ENCODE results near the gene PLEKHN1. TPM values are rescaled to one million over a fixed set of nuclear protein-coding genes. Genes with fewer than 3 reads are reported as not detected.

The PLEKHN1 gene
- total and polyA plus RNA-seq, 2 donors (not counting 3 experiments of a cell fraction or from before 2014, with no cell fraction given) = 0.29 to 0.88 TPM

- TF ChIP-seq POLR2A (IDR thresholded peaks at IDR 0.05; ENCODE audit: low read depth, low read length) (no peak), CTCF (IDR thresholded peaks at IDR 0.05; ENCODE audit: extremely low read depth in 1 of 2, insufficient read depth in 1 of 2, low read depth in 1 of 2, low read length in 2 of 2) (no peak), GATA2 (IDR thresholded peaks at IDR 0.05; ENCODE audit: insufficient read depth, insufficient read length, low read depth, low read length) (no peak), FOS (IDR thresholded peaks at IDR 0.05; ENCODE audit: borderline replicate concordance, insufficient read depth, low read length) (no peak), MYC (IDR thresholded peaks at IDR 0.05; ENCODE audit: low read depth, low read length) (no peak), MAX (IDR thresholded peaks at IDR 0.05; ENCODE audit: insufficient read depth, insufficient read length) (no peak), EZH2 (IDR thresholded peaks at IDR 0.05; ENCODE audit: borderline replicate concordance, low read depth, low read length, severe bottlenecking) (no peak), JUN (IDR thresholded peaks at IDR 0.05; ENCODE audit: borderline replicate concordance, insufficient read depth, insufficient read length, low read depth) (no peak), POLR2AphosphoS5 (IDR thresholded peaks at IDR 0.05; ENCODE audit: insufficient read depth, low read depth, low read length) (no peak)
- DNase-seq (ENCODE audit: low read depth, low spot score) (peak; percentile 28), FAIRE-seq (no peak)
- H4K20me1 ChIP-seq (replicated peaks; ENCODE audit: control insufficient read depth, extremely low read depth, insufficient read depth, low read length) = no peaks in the 10 kb centered on the region
- ChIA-PET CTCF (interaction anchor here (0.6 to 3.2 kb wide), 8 partner anchors 9 to 502 kb away, joined by 3 to 14 read pairs (median 4); partner anchors contain the start of gene PLEKHN1), POLR2A (no interaction called here)
- no peak overlapping the region for H3K9ac ChIP-seq (replicated peaks; ENCODE audit: extremely low read depth, insufficient read depth, low read length)
- BruUV-seq (replicated peaks) = no TSS peak
- no peaks in the 10 kb centered on the region for H3K9me1 ChIP-seq (replicated peaks; ENCODE audit: control insufficient read depth, extremely low read depth, insufficient read depth, low read length)
- dilution Hi-C loops (cut with MboI; ENCODE audit: extremely low pct_ligation_motif_present, low sequenced_read_pairs) (no loop called here), intact Hi-C loops (cut with micrococcal nuclease) (loop anchor here (2.0 kb wide), 1 partner anchor 20 kb away; the partner anchor contains the start of gene KLHL17)
- peak overlapping the region; percentile 7 for H2AFZ ChIP-seq (ENCODE audit: low read depth, low read length)
- H3K27me3 ChIP-seq (ENCODE audit: control insufficient read depth in 2 of 2, insufficient read depth in 2 of 2, low read length in 2 of 2) = peaks cover 12 to 36% of the 10 kb centered on the region in 2 experiments
- H3K4me2 ChIP-seq (ENCODE audit: insufficient read depth, low read length) = peak overlapping the region; percentile 11
- peaks cover 12% of the 10 kb centered on the region for H3K4me1 ChIP-seq (ENCODE audit: control insufficient read depth, extremely low read depth, insufficient read depth, low read length)
- peaks cover 0 to 4% of the 10 kb centered on the region in 2 experiments for H3K36me3 ChIP-seq (ENCODE audit: control insufficient read depth in 2 of 2, extremely low read depth in 1 of 2, insufficient read depth in 2 of 2, low read length in 2 of 2)
- H3K27ac ChIP-seq (ENCODE audit: insufficient read depth, low read depth, low read length) = no peak overlapping the region
- H3K9me3 ChIP-seq (replicated peaks; ENCODE audit: control insufficient read depth, insufficient read depth, low read length) = no peaks in the 10 kb centered on the region
- H3K4me3 ChIP-seq (replicated peaks in 1 of 3; ENCODE audit: insufficient read depth in 1 of 3, low read depth in 1 of 3, low read length in 3 of 3) = peak overlapping the region in 1 of 3 experiments; percentile 14
- H3K79me2 ChIP-seq (ENCODE audit: control insufficient read depth, insufficient read depth, low read length) = no peaks in the 10 kb centered on the region
Measured at GRCh38 chr1:940107-941014, 25.9 kb upstream of the PLEKHN1 start.

Measured in endothelial cell of umbilical vein (primary cell).